Esophagus muscularis mucosa (tissue), 4 donors: ENCODE results near the gene MRPL9.

Experiments used
- EP300 ChIP-seq: sonication (generic); formaldehyde crosslinking; IDR thresholded peaks from one replicate; pipeline ENCODE4 v1.6.1; 2017; ENCODE audit warnings: antibody characterized with exemption
- POLR2A ChIP-seq: fragments of 450-650 bp; IDR thresholded peaks from one replicate; pipeline ENCODE4 v1.6.1; 2017; ENCODE audit warnings: antibody characterized with exemption, moderate library complexity, mild to moderate bottlenecking, low read depth
- POLR2AphosphoS5 ChIP-seq, 2 donors: sonication (generic); formaldehyde crosslinking; IDR thresholded peaks; one replicate each; pipeline ENCODE4 v1.6.1; 2017; ENCODE audit warnings: antibody characterized with exemption in 2 of 2
- TF ChIP-seq, protein P1 (sequence below), 3 experiments: fragments of 200-600 bp in 2 of 3; fragments of 450-650 bp in 1 of 3; sonication (generic) in 2 of 3; IDR thresholded peaks; one replicate each; pipeline ENCODE4 v1.5.1; 2017 to 2019; ENCODE audit warnings: antibody characterized with exemption in 3 of 3, mild to moderate bottlenecking in 2 of 3, moderate library complexity in 1 of 3

DNA sequence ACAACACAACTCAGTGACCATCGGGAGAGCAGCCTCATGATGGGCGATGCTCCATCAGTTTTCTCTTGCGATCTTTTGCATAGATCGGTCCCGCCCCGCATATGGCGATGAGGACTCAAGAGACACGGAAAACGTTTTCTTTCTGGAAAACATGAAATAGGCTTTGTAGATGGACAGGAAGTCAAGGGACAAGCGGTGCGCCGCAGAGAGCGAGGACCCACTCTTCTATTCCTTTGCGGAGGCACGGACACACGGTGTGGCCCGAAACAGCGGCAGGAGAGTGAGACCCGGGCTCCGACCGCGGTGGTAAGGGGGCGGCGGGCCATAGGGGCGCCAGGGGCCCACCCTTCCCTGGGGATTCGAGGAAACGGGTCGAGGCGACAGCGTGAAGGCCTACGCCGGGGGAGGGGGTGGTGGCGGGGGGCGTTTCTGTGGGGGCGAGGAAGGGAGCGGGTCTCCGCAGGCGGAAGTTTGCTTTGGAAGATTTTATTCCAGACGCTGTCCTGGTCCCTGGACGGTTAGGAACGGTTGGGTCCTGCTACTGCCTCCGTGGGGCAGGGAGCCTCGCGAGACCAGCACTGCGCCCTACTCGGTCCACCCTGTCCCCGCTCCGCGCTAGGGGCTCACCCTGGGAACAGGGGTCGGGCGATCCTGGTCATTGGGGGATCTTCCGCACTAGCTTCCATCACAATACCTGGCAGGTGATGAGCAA, 27.8 kb upstream of the MRPL9 start:
- TF ChIP-seq, protein P1, sequence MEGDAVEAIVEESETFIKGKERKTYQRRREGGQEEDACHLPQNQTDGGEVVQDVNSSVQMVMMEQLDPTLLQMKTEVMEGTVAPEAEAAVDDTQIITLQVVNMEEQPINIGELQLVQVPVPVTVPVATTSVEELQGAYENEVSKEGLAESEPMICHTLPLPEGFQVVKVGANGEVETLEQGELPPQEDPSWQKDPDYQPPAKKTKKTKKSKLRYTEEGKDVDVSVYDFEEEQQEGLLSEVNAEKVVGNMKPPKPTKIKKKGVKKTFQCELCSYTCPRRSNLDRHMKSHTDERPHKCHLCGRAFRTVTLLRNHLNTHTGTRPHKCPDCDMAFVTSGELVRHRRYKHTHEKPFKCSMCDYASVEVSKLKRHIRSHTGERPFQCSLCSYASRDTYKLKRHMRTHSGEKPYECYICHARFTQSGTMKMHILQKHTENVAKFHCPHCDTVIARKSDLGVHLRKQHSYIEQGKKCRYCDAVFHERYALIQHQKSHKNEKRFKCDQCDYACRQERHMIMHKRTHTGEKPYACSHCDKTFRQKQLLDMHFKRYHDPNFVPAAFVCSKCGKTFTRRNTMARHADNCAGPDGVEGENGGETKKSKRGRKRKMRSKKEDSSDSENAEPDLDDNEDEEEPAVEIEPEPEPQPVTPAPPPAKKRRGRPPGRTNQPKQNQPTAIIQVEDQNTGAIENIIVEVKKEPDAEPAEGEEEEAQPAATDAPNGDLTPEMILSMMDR (IDR thresholded peaks at IDR 0.05): no peak
- no peak for TF ChIP-seq POLR2AphosphoS5 (IDR thresholded peaks at IDR 0.05)
- no peak for TF ChIP-seq POLR2A
- no peak for TF ChIP-seq EP300
